ENCODE data around the gene CDH24.
A peak's percentile ranks its signal among the peaks of the same experiment; 100 is the strongest.

The CDH24 gene, protein sequence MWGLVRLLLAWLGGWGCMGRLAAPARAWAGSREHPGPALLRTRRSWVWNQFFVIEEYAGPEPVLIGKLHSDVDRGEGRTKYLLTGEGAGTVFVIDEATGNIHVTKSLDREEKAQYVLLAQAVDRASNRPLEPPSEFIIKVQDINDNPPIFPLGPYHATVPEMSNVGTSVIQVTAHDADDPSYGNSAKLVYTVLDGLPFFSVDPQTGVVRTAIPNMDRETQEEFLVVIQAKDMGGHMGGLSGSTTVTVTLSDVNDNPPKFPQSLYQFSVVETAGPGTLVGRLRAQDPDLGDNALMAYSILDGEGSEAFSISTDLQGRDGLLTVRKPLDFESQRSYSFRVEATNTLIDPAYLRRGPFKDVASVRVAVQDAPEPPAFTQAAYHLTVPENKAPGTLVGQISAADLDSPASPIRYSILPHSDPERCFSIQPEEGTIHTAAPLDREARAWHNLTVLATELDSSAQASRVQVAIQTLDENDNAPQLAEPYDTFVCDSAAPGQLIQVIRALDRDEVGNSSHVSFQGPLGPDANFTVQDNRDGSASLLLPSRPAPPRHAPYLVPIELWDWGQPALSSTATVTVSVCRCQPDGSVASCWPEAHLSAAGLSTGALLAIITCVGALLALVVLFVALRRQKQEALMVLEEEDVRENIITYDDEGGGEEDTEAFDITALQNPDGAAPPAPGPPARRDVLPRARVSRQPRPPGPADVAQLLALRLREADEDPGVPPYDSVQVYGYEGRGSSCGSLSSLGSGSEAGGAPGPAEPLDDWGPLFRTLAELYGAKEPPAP

DNA sequence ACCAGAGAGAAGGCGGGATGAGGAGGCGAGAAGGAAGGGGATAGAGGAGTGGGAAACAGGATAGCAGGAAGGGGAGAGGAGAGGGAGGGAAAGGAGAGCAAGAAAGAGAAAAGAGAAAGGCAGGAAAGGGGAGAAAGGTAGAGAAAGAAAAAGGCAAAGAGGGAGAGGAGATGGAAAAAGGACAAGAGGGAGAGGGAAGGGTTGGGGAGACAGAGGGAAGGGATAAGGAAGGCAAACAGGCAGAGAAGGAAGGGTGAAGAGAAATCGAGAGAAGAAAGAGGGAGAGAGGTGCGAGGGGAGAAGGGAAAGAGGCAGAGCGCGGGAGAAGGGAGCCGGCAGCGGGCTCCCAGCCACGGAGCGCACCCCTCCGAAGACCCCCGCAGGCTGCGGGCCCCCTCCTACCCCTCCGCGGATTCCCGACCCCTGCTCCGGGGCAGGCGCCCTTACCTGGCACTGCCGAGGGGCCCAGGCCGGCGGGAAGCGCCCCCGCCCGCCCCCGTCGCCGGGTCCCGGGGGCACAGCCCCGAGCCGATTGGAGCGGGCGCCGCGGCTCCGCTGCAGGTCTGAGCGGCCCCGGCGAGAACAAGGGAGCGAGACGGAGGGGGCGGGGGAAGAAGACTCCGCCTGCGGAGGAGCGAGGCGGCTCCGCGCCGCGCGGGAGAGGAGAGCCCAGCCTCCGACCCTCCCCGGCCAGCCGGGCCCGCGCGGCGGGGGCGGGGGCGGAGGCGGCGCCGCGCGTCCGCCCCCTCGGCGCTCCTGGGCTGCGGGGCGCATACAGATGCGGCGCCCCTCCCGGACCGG lies at the start of gene CDH24:
TSS of gene CDH24 (minus strand) at position 565 of the 801 bp plus-strand sequence. CDS start 1,787 bp downstream, outside the sequence.
- H3K4me2 ChIP-seq (ENCODE audit: low read length), result peak within 1 kb of the TSS; percentile 81
- H3K27ac ChIP-seq (ENCODE audit: low read depth, low read length, poor library complexity, severe bottlenecking), result no peak within 1 kb of the TSS
- peaks cover 18% of the 10 kb centered on the region for H3K4me1 ChIP-seq (ENCODE audit: insufficient read depth, low read length, severe bottlenecking)
- no peaks in the 10 kb centered on the region for H3K9me2 ChIP-seq (ENCODE audit: low read depth, low read length)
- peak within 1 kb of the TSS; percentile 58 for H3K9ac ChIP-seq (ENCODE audit: low read length)
- no peak for TF ChIP-seq EZH2 (IDR thresholded peaks at IDR 0.05; ENCODE audit: borderline replicate concordance, low read length)
- TF ChIP-seq, protein P1, sequence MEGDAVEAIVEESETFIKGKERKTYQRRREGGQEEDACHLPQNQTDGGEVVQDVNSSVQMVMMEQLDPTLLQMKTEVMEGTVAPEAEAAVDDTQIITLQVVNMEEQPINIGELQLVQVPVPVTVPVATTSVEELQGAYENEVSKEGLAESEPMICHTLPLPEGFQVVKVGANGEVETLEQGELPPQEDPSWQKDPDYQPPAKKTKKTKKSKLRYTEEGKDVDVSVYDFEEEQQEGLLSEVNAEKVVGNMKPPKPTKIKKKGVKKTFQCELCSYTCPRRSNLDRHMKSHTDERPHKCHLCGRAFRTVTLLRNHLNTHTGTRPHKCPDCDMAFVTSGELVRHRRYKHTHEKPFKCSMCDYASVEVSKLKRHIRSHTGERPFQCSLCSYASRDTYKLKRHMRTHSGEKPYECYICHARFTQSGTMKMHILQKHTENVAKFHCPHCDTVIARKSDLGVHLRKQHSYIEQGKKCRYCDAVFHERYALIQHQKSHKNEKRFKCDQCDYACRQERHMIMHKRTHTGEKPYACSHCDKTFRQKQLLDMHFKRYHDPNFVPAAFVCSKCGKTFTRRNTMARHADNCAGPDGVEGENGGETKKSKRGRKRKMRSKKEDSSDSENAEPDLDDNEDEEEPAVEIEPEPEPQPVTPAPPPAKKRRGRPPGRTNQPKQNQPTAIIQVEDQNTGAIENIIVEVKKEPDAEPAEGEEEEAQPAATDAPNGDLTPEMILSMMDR (IDR thresholded peaks at IDR 0.05; ENCODE audit: low read length), result no peak
- no peaks in the 10 kb centered on the region for H3K9me3 ChIP-seq (ENCODE audit: low read length)
- H3K4me3 ChIP-seq (ENCODE audit: low read depth, low read length, poor library complexity, severe bottlenecking), result peak within 1 kb of the TSS; percentile 63
- H2AFZ ChIP-seq (ENCODE audit: low read length), result no peak within 1 kb of the TSS
- no peaks in the 10 kb centered on the region for H4K20me1 ChIP-seq (ENCODE audit: insufficient read depth, low read length)
- H3K79me2 ChIP-seq (ENCODE audit: insufficient read depth, low read length), result no peaks in the 10 kb centered on the region
- H3K36me3 ChIP-seq (ENCODE audit: insufficient read depth, low read length), result peaks cover 35% of the 10 kb centered on the region
- H3F3A ChIP-seq (ENCODE audit: insufficient read depth, low read length), result no peaks in the 10 kb centered on the region
- H3K27me3 ChIP-seq (ENCODE audit: insufficient read depth, low read length), result no peaks in the 10 kb centered on the region

DNA sequence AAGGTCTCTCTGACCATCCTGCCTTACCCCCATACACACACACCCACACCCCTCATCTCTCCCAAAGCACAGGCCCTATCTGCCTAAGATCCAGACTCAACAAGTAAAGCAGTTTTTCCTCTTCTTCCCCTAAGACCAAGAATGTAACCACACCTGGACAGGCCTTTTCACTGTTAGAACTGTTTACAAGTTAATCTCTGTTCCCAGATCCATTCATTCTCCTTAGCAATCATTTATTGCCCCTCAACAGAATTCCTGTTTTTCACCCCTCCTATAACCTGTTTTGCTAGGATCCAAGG lies 49.4 kb upstream of the CDH24 start:
- Histone ChIP-seq H3K4me2 (ENCODE audit: low read length) (no peak overlapping the region), H3K9me2 (ENCODE audit: low read depth, low read length) (no peaks in the 10 kb centered on the region), H3F3A (ENCODE audit: insufficient read depth, low read length) (no peaks in the 10 kb centered on the region), H4K20me1 (ENCODE audit: insufficient read depth, low read length) (no peaks in the 10 kb centered on the region), H3K79me2 (ENCODE audit: insufficient read depth, low read length) (no peaks in the 10 kb centered on the region), H3K36me3 (ENCODE audit: insufficient read depth, low read length) (no peaks in the 10 kb centered on the region; the same call in 1 of the 2 replicates), H3K9me3 (ENCODE audit: low read length) (no peaks in the 10 kb centered on the region), H3K27ac (ENCODE audit: low read depth, low read length, poor library complexity, severe bottlenecking) (no peak overlapping the region), H3K4me1 (ENCODE audit: insufficient read depth, low read length, severe bottlenecking) (no peaks in the 10 kb centered on the region), H2AFZ (ENCODE audit: low read length) (no peak overlapping the region), H3K27me3 (ENCODE audit: insufficient read depth, low read length) (peaks cover 6% of the 10 kb centered on the region; the same call in 1 of the 2 replicates), H3K9ac (ENCODE audit: low read length) (no peak overlapping the region), H3K4me3 (ENCODE audit: low read depth, low read length, poor library complexity, severe bottlenecking) (no peak overlapping the region)
- TF ChIP-seq, protein P1 (IDR thresholded peaks at IDR 0.05; ENCODE audit: low read length), result no peak
- TF ChIP-seq EZH2 (IDR thresholded peaks at IDR 0.05; ENCODE audit: borderline replicate concordance, low read length), result no peak

DNA sequence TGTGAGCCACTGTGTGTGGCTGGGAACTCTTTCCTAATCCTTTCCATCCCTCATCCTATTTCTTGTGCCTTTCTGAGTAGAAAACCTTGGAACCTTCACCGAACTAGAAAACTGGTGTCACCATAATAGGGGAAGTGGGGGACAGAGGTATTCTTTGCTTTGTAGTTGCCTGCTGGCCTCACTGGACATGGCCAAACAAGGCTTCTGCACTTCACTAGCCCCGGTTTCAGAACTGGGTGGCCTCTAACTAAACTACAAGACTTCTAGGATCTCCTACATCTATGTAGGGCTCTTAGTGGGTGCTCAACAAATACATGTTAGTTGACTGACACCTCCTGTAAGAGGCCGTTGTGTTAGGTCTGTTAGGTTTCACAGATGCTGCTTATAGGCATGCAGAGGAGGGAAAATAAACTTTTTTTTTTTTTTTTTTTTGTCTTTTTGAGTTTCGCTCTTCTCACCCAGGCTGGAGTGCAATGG lies 48.1 kb upstream of the CDH24 start:
- no peaks in the 10 kb centered on the region; the same call in 1 of the 2 replicates for H3K36me3 ChIP-seq (ENCODE audit: insufficient read depth, low read length)
- no peak overlapping the region for H3K27ac ChIP-seq (ENCODE audit: low read depth, low read length, poor library complexity, severe bottlenecking)
- no peaks in the 10 kb centered on the region for H3K27me3 ChIP-seq (ENCODE audit: insufficient read depth, low read length)
- H3K4me2 ChIP-seq (ENCODE audit: low read length), result no peak overlapping the region
- no peaks in the 10 kb centered on the region for H3K4me1 ChIP-seq (ENCODE audit: insufficient read depth, low read length, severe bottlenecking)
- no peaks in the 10 kb centered on the region for H3K79me2 ChIP-seq (ENCODE audit: insufficient read depth, low read length)
- H3K9me2 ChIP-seq (ENCODE audit: low read depth, low read length), result no peaks in the 10 kb centered on the region
- H3F3A ChIP-seq (ENCODE audit: insufficient read depth, low read length), result no peaks in the 10 kb centered on the region
- no peak overlapping the region for H3K4me3 ChIP-seq (ENCODE audit: low read depth, low read length, poor library complexity, severe bottlenecking)
- no peaks in the 10 kb centered on the region for H4K20me1 ChIP-seq (ENCODE audit: insufficient read depth, low read length)
- no peaks in the 10 kb centered on the region for H3K9me3 ChIP-seq (ENCODE audit: low read length)
- H2AFZ ChIP-seq (ENCODE audit: low read length), result no peak overlapping the region
- H3K9ac ChIP-seq (ENCODE audit: low read length), result no peak overlapping the region
- no peak for TF ChIP-seq EZH2 (IDR thresholded peaks at IDR 0.05; ENCODE audit: borderline replicate concordance, low read length)
- TF ChIP-seq, protein P1 (IDR thresholded peaks at IDR 0.05; ENCODE audit: low read length), result no peak
